ENCODE data around the gene NPIPA7. TPM values are rescaled to one million over a fixed set of nuclear protein-coding genes. Genes with fewer than 3 reads are reported as not detected.
"Not testable (repeated sequence)": the region's sequence is repeated elsewhere in the genome, so short reads cannot be mapped to it uniquely, and the experiment has no call there.

NPIPA7 gene
- total RNA-seq, 6 experiments from 2014 or later: 6.2 to 12.7 (median 9.9) TPM

- H3K4me3 Mint-ChIP-seq; DNase-seq; H3K36me3 Mint-ChIP-seq (ENCODE audit: low read depth); H3K9me3 Mint-ChIP-seq; H3K27me3 Mint-ChIP-seq (ENCODE audit: insufficient read depth); H3K4me1 Mint-ChIP-seq (ENCODE audit: low read depth); H3K27ac Mint-ChIP-seq: not testable (repeated sequence)
Observed at GRCh38 chr16:16374192-16374591, 4.7 kb upstream of the NPIPA7 start.

GRCh38 chr16:16399685-16400084 is 20.7 kb downstream of the NPIPA7 start:
- H3K9me3 Mint-ChIP-seq; DNase-seq; H3K27me3 Mint-ChIP-seq (ENCODE audit: insufficient read depth); H3K4me3 Mint-ChIP-seq; H3K36me3 Mint-ChIP-seq (ENCODE audit: low read depth); H3K27ac Mint-ChIP-seq; H3K4me1 Mint-ChIP-seq (ENCODE audit: low read depth): not testable (repeated sequence)

GRCh38 chr16:16402333-16402732 is 23.4 kb downstream of the NPIPA7 start:
- H3K27ac Mint-ChIP-seq; H3K4me1 Mint-ChIP-seq (ENCODE audit: low read depth); H3K4me3 Mint-ChIP-seq; DNase-seq; H3K36me3 Mint-ChIP-seq (ENCODE audit: low read depth); H3K27me3 Mint-ChIP-seq (ENCODE audit: insufficient read depth); H3K9me3 Mint-ChIP-seq: not testable (repeated sequence)

DNA sequence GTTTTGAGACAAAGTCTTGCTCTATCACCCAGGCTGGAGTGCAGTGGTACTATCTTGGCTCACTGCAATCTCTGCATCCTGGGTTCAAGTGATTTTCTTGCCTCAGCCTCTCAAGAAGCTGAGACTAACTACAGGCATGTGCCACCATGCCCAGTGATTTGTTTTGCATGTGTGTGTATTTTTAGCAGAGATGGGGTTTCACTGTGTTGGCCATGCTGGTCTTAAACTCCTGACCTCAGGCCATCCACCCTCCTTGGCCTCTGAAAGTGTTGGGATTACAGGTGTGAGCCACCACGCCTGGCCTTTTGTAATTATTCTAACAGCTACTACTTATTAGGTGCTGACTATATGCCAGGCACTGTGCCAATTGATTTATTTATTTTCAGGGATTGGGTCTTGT is 25.3 kb downstream of the NPIPA7 start:
- not testable (repeated sequence) for H3K4me1 Mint-ChIP-seq (ENCODE audit: low read depth); H3K36me3 Mint-ChIP-seq (ENCODE audit: low read depth); H3K27ac Mint-ChIP-seq

GRCh38 chr16:16405421-16405820 is 26.5 kb downstream of the NPIPA7 start:
- H3K4me3 Mint-ChIP-seq; DNase-seq; H3K9me3 Mint-ChIP-seq; H3K27ac Mint-ChIP-seq; H3K4me1 Mint-ChIP-seq (ENCODE audit: low read depth); H3K36me3 Mint-ChIP-seq (ENCODE audit: low read depth); H3K27me3 Mint-ChIP-seq (ENCODE audit: insufficient read depth): not testable (repeated sequence)

More for the DNA sequence above, 25.3 kb downstream of the NPIPA7 start:
- H3K4me3 Mint-ChIP-seq; H3K27me3 Mint-ChIP-seq (ENCODE audit: insufficient read depth); H3K9me3 Mint-ChIP-seq; DNase-seq: not testable (repeated sequence)

GRCh38 chr16:16408430-16408829 is 29.5 kb downstream of the NPIPA7 start:
- H3K4me1 Mint-ChIP-seq (ENCODE audit: low read depth); H3K27me3 Mint-ChIP-seq (ENCODE audit: insufficient read depth); H3K36me3 Mint-ChIP-seq (ENCODE audit: low read depth); H3K9me3 Mint-ChIP-seq; H3K4me3 Mint-ChIP-seq; DNase-seq; H3K27ac Mint-ChIP-seq: not testable (repeated sequence)

- not testable (repeated sequence) for H3K4me1 Mint-ChIP-seq (ENCODE audit: low read depth); H3K4me3 Mint-ChIP-seq; H3K9me3 Mint-ChIP-seq; H3K27ac Mint-ChIP-seq; H3K27me3 Mint-ChIP-seq (ENCODE audit: insufficient read depth); H3K36me3 Mint-ChIP-seq (ENCODE audit: low read depth); DNase-seq
Observed at GRCh38 chr16:16413773-16414172, 34.8 kb downstream of the NPIPA7 start.

- H3K27ac Mint-ChIP-seq; DNase-seq; H3K4me1 Mint-ChIP-seq (ENCODE audit: low read depth); H3K9me3 Mint-ChIP-seq; H3K36me3 Mint-ChIP-seq (ENCODE audit: low read depth); H3K27me3 Mint-ChIP-seq (ENCODE audit: insufficient read depth); H3K4me3 Mint-ChIP-seq: not testable (repeated sequence)
Observed at GRCh38 chr16:16417071-16417470, 38.1 kb downstream of the NPIPA7 start.

- not testable (repeated sequence) for H3K36me3 Mint-ChIP-seq (ENCODE audit: low read depth); H3K4me3 Mint-ChIP-seq; H3K27me3 Mint-ChIP-seq (ENCODE audit: insufficient read depth); H3K27ac Mint-ChIP-seq; DNase-seq; H3K9me3 Mint-ChIP-seq; H3K4me1 Mint-ChIP-seq (ENCODE audit: low read depth)
Observed at GRCh38 chr16:16417914-16418544, 39.1 kb downstream of the NPIPA7 start.

DNA sequence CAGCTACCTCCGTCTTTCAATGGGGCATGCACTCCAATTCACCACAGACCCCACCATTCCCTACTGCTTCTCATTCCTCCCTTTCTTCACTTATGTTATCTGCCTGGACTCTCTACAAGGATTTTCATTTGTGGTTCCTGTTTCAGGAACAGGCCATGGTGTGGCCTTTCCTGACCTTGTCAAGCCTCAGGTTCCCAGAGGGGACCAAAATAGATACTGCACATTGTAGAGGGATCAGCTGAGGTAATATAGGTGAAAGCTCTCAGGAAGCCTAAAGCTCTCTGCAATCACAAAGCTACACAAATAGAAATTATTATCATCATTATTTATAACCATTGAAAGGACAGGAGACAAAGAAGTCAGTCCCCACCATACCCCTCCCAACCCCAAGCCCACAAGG is 41.6 kb downstream of the NPIPA7 start:
- H3K27me3 Mint-ChIP-seq (ENCODE audit: insufficient read depth); H3K4me3 Mint-ChIP-seq; DNase-seq; H3K9me3 Mint-ChIP-seq; H3K36me3 Mint-ChIP-seq (ENCODE audit: low read depth); H3K4me1 Mint-ChIP-seq (ENCODE audit: low read depth); H3K27ac Mint-ChIP-seq: not testable (repeated sequence)

DNA sequence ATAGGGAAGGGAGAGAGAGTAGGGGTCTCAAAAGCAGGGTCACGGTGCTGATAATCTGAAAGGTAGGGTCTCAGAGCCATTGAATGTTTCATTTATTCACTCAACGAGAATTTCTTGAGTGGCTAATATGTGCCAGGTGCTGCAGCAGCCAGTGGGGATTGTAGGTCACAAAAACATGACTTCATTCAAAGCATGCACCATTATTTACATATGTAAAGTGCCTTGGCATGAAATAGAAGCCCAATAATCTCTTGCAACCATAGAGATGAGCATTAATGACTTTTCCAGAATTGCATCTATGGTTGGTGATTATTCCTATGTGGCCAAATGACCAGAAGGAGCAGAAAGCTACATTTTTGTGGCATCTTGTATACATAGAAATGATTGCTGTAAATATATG is 46.2 kb downstream of the NPIPA7 start:
- H3K27ac Mint-ChIP-seq; H3K36me3 Mint-ChIP-seq (ENCODE audit: low read depth); DNase-seq; H3K27me3 Mint-ChIP-seq (ENCODE audit: insufficient read depth); H3K9me3 Mint-ChIP-seq; H3K4me1 Mint-ChIP-seq (ENCODE audit: low read depth); H3K4me3 Mint-ChIP-seq: not testable (repeated sequence)

- H3K27ac Mint-ChIP-seq; H3K9me3 Mint-ChIP-seq; H3K4me1 Mint-ChIP-seq (ENCODE audit: low read depth); H3K27me3 Mint-ChIP-seq (ENCODE audit: insufficient read depth); DNase-seq; H3K4me3 Mint-ChIP-seq; H3K36me3 Mint-ChIP-seq (ENCODE audit: low read depth): not testable (repeated sequence)
Observed at GRCh38 chr16:16431135-16431534, 52.2 kb downstream of the NPIPA7 start.

DNA sequence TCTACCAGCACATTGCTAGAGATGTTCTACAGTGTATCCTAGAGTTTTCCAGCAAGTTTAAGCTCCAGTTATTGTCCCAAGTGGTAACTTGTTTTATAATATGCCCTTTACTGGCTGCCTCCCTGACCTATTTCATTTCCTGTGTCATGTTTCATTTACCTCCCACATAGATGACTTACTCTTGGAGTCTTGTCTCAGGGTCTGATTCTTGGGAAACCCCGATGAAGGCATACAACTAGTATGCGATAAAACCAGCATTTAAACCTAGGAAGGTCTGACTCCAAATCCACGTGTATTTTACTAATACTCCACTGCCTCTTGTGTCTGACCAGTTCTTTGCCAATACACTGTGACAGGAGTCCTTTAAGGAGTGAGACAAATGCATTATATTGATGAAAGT is 55.8 kb downstream of the NPIPA7 start:
- H3K27ac Mint-ChIP-seq; H3K36me3 Mint-ChIP-seq (ENCODE audit: low read depth); H3K4me1 Mint-ChIP-seq (ENCODE audit: low read depth); DNase-seq; H3K4me3 Mint-ChIP-seq; H3K27me3 Mint-ChIP-seq (ENCODE audit: insufficient read depth); H3K9me3 Mint-ChIP-seq: not testable (repeated sequence)

GRCh38 chr16:16441401-16441800 is 62.5 kb downstream of the NPIPA7 start:
- H3K27me3 Mint-ChIP-seq (ENCODE audit: insufficient read depth); H3K9me3 Mint-ChIP-seq; DNase-seq; H3K27ac Mint-ChIP-seq; H3K4me1 Mint-ChIP-seq (ENCODE audit: low read depth); H3K36me3 Mint-ChIP-seq (ENCODE audit: low read depth); H3K4me3 Mint-ChIP-seq: not testable (repeated sequence)
